Mammary epithelial cell (primary cell): ENCODE data around the gene CLCN3.

Experiments
- CTCF ChIP-seq, 2 donors: IDR thresholded peaks in 1 of 2; conservative IDR thresholded peaks in 1 of 2; 2 replicates each; pipeline ENCODE4 v1.5.1; 2011 to 2012; ENCODE audit warnings: inconsistent platforms in 2 of 2, low read length in 2 of 2, mild to moderate bottlenecking in 2 of 2, control low read depth in 1 of 2, low read depth in 1 of 2; ENCODE audit not compliant: insufficient read depth in 1 of 2; ENCODE audit errors: extremely low read depth in 1 of 2
- EZH2 ChIP-seq: IDR thresholded peaks from 2 replicates; pipeline ENCODE4 v1.6.1; 2012; ENCODE audit warnings: low read length, inconsistent platforms, borderline replicate concordance

GRCh38 chr4:169593050-169593560 is 27.3 kb upstream of the CLCN3 start:
- TF ChIP-seq CTCF (conservative IDR thresholded peaks at IDR 0.05 in 1 of 2, IDR thresholded peaks at IDR 0.05 in 1 of 2; ENCODE audit: extremely low read depth in 1 of 2, insufficient read depth in 1 of 2, low read depth in 1 of 2, low read length in 2 of 2) (no peak), EZH2 (no peak)
